Islet of Langerhans (tissue), 1 donor: ENCODE measurements around the gene TSPAN4.

ENCODE experiments used
- FAIRE-seq: peaks from one replicate; lab custom pipeline; 2011; peaks lifted over from hg19 to GRCh38; lab: Jason Lieb, UNC

Gene TSPAN4

GRCh38 chr11:911031-911889, 68.6 kb downstream of the TSPAN4 start:
- FAIRE-seq = no peak

- FAIRE-seq = no peak
These were observed 69.2 kb downstream of the TSPAN4 start for GRCh38 chr11:911890-912219.

GRCh38 chr11:912266-912665, 69.6 kb downstream of the TSPAN4 start:
- no peak for FAIRE-seq

GRCh38 chr11:913043-913442, 70.4 kb downstream of the TSPAN4 start:
- no peak for FAIRE-seq

- no peak for FAIRE-seq
These were observed 71.6 kb downstream of the TSPAN4 start for GRCh38 chr11:914204-914603.

GRCh38 chr11:914747-915501, 72.3 kb downstream of the TSPAN4 start:
- FAIRE-seq = no peak
